HCT116 (cell line): ENCODE measurements around the gene RAD51AP1. TPM values are rescaled to one million over a fixed set of nuclear protein-coding genes. Genes with fewer than 3 reads are reported as not detected.
A peak's percentile ranks its signal among the peaks of the same experiment; 100 is the strongest.

ENCODE experiments used
- ATAC-seq: fragments of 200-7000 bp; cut with Tn5 transposase; 2 replicates; pipeline ENCODE4 v1.9.1; 2020; ENCODE audit warnings: mild to moderate bottlenecking, moderate library complexity
- BruUV-seq: library from RNA; stranded (reverse); fragments of 400-500 nt; replicated peaks from 2 replicates; lab custom pipeline; 2021; lab: Mats Ljungman, UMichigan
- CTCF ChIA-PET: fragments of 300-600 bp; sonication (Branson Sonifier 250); formaldehyde crosslinking; loops from one replicate; lab custom pipeline; 2021; ENCODE audit warnings: antibody characterized with exemption; lab: Charles Lee
- POLR2A ChIA-PET: fragments of 300-600, 350-600 bp; sonication (Branson Sonifier 250); formaldehyde crosslinking; loops from one replicate; lab custom pipeline; 2021; ENCODE audit warnings: antibody characterized with exemption; lab: Charles Lee
- RAD21 ChIA-PET, 2 experiments: fragments of 300-600 bp; sonication (Branson Sonifier 250); formaldehyde crosslinking; loops; one replicate each; lab custom pipeline; 2023; ENCODE audit warnings: low total read pairs in 2 of 2; ENCODE audit not compliant: uncharacterized antibody in 2 of 2, unreplicated experiment in 2 of 2, low non-redundant PET in 1 of 2; lab: Charles Lee
- DNase-seq: peaks from one replicate; pipeline ENCODE4 v3.0.0-alpha.2; 2010; ENCODE audit warnings: low read depth, low spot score
- H2AFZ ChIP-seq: fragments of 200-600 bp; shearing (Covaris generic), sonication (generic); 2 replicates; pipeline ENCODE4 v1.6.1; 2017; ENCODE audit warnings: low read depth, mixed run types, mixed read lengths, antibody characterized with exemption, low read length; ENCODE audit not compliant: poor library complexity, severe bottlenecking
- H3K27ac ChIP-seq: 2 replicates; pipeline ENCODE4 v1.5.1; 2012; ENCODE audit warnings: low read depth, low read length
- H3K27me3 ChIP-seq: fragments of 200-600 bp; sonication (generic); 2 replicates; pipeline ENCODE4 v1.6.1; 2016; ENCODE audit warnings: mixed run types, low read length, mixed read lengths; ENCODE audit not compliant: insufficient read depth
- H3K36me3 ChIP-seq, 2 experiments: fragments of 200-500 bp in 1 of 2; fragments of 200-600 bp in 1 of 2; sonication (Bioruptor generic) in 1 of 2; sonication (generic) in 1 of 2; 2 replicates each; pipeline versions ENCODE4 v1.5.1 to v1.6.1; 2014 to 2016; ENCODE audit warnings: low read length in 2 of 2, inconsistent platforms in 1 of 2, mixed read lengths in 1 of 2, mixed run types in 1 of 2; ENCODE audit not compliant: insufficient read depth in 2 of 2, control insufficient read depth in 1 of 2
- H3K4me1 ChIP-seq, 2 experiments: fragments of 200-600 bp in 1 of 2; sonication (generic) in 1 of 2; 2 replicates each; pipeline versions ENCODE4 v1.5.1 to v1.6.1; 2012 to 2017; ENCODE audit warnings: low read length in 2 of 2, inconsistent platforms in 1 of 2, mild to moderate bottlenecking in 1 of 2, mixed read lengths in 1 of 2, mixed run types in 1 of 2, moderate library complexity in 1 of 2; ENCODE audit not compliant: insufficient read depth in 2 of 2, control insufficient read depth in 1 of 2
- H3K4me2 ChIP-seq: fragments of 200-600 bp; sonication (generic); 2 replicates; pipeline ENCODE4 v1.6.1; 2017; ENCODE audit warnings: mixed run types, low read length, mixed read lengths
- H3K4me3 ChIP-seq, 2 experiments: fragments of 200-600 bp in 1 of 2; sonication (generic) in 1 of 2; replicated peaks in 1 of 2; 2 replicates each; pipeline ENCODE4 v1.5.1; 2011 to 2016; ENCODE audit warnings: low read length in 2 of 2, control low read depth in 1 of 2, low read depth in 1 of 2, mild to moderate bottlenecking in 1 of 2, mixed read lengths in 1 of 2, mixed run types in 1 of 2
- H3K79me2 ChIP-seq: fragments of 200-600 bp; sonication (generic); 2 replicates; pipeline ENCODE4 v1.6.1; 2017; ENCODE audit warnings: mild to moderate bottlenecking, mixed run types, low read length, moderate library complexity, mixed read lengths; ENCODE audit not compliant: insufficient read depth
- H3K9ac ChIP-seq: fragments of 200-600 bp; sonication (generic); 2 replicates; pipeline ENCODE4 v1.6.1; 2016; ENCODE audit warnings: low read length, mixed read lengths
- H3K9me2 ChIP-seq: fragments of 200-600 bp; sonication (generic), shearing (Covaris generic); 2 replicates; pipeline ENCODE4 v1.6.1; 2017; ENCODE audit warnings: mixed run types, mild to moderate bottlenecking, moderate library complexity; ENCODE audit not compliant: insufficient read depth
- H3K9me3 ChIP-seq, 2 experiments: fragments of 200-500 bp in 1 of 2; fragments of 200-600 bp in 1 of 2; sonication (Bioruptor generic) in 1 of 2; sonication (generic) in 1 of 2; 2 replicates each; pipeline ENCODE4 v1.6.1; 2014 to 2017; ENCODE audit warnings: low read length in 2 of 2, mixed read lengths in 2 of 2, inconsistent platforms in 1 of 2, low read depth in 1 of 2, mild to moderate bottlenecking in 1 of 2, mixed run types in 1 of 2, moderate library complexity in 1 of 2; ENCODE audit not compliant: control insufficient read depth in 1 of 2, insufficient read depth in 1 of 2
- H4K20me1 ChIP-seq: fragments of 200-600 bp; sonication (generic), shearing (Covaris generic); 2 replicates; pipeline ENCODE4 v1.6.1; 2017; ENCODE audit warnings: mixed run types, mild to moderate bottlenecking, moderate library complexity; ENCODE audit not compliant: insufficient read depth
- ATF3 ChIP-seq: IDR thresholded peaks from 2 replicates; pipeline ENCODE4 v1.6.1; 2012
- CBX3 ChIP-seq: IDR thresholded peaks from 2 replicates; pipeline ENCODE4 v1.6.1; 2012; ENCODE audit warnings: low read depth
- POLR2A ChIP-seq: IDR thresholded peaks from 2 replicates; pipeline ENCODE4 v1.7.0; 2011; ENCODE audit warnings: borderline replicate concordance; ENCODE audit not compliant: insufficient read depth, insufficient read length; ENCODE audit errors: extremely low read depth
- SIN3A ChIP-seq: IDR thresholded peaks from 2 replicates; pipeline ENCODE4 v1.6.1; 2012; ENCODE audit warnings: low read depth
- TCF7L2 ChIP-seq: IDR thresholded peaks from 2 replicates; pipeline ENCODE4 v1.7.0; 2011; ENCODE audit warnings: borderline replicate concordance, inconsistent platforms; ENCODE audit not compliant: insufficient read depth, insufficient read length; ENCODE audit errors: extremely low read depth
- ZFX ChIP-seq: fragments of 450-650 bp; IDR thresholded peaks from 2 replicates; pipeline ENCODE4 v1.6.1; 2017
- intact Hi-C: fragments of 100-400 bp; cut with micrococcal nuclease; formaldehyde crosslinking; loops from 2 replicates; pipeline ENCODE4 v1.10.0; 2022
- total RNA-seq: library from RNA; stranded (reverse); gene quantifications from one replicate; pipeline ENCODE4 v1.2.1, GENCODE V29; 2021; ENCODE audit not compliant: unreplicated experiment
- TF ChIP-seq, protein P1 (sequence below): IDR thresholded peaks from 2 replicates; pipeline ENCODE4 v1.6.1; 2012
- TF ChIP-seq, protein P2 (sequence below): IDR thresholded peaks from 2 replicates; pipeline ENCODE4 v1.6.1; 2012; ENCODE audit warnings: low read depth
- TF ChIP-seq, protein P3 (sequence below): IDR thresholded peaks from 2 replicates; pipeline ENCODE4 v1.6.1; 2011; ENCODE audit warnings: mild to moderate bottlenecking, low read length, moderate library complexity; ENCODE audit not compliant: insufficient replicate concordance; ENCODE audit errors: extremely low read depth

RAD51AP1 gene
- total RNA-seq, 1 experiment from 2014 or later: 28.2 TPM

- H3K9me3 ChIP-seq: no peaks in the 10 kb centered on the region
- H3K9me2 ChIP-seq: no peaks in the 10 kb centered on the region
- TSS peak; percentile 87 for BruUV-seq
- ATAC-seq: no peak
- CTCF ChIA-PET: no interaction called here
- H3K79me2 ChIP-seq: peaks cover 61% of the 10 kb centered on the region
- H3K9ac ChIP-seq: peak overlapping the region; percentile 92
- H3K27me3 ChIP-seq: no peaks in the 10 kb centered on the region
- H2AFZ ChIP-seq: peak overlapping the region; percentile 47
- peak overlapping the region; percentile 69 for H3K27ac ChIP-seq
- intact Hi-C loops: loop anchor here (2.0 kb wide), 1 partner anchor 65 kb away; no protein-coding TSS in a partner anchor
- DNase-seq: no peak
- POLR2A ChIA-PET: no interaction called here
- H3K4me3 ChIP-seq: peak overlapping the region; percentile 92 to 96
- H3K36me3 ChIP-seq: peaks cover 10 to 12% of the 10 kb centered on the region in 2 experiments; a peak in 3 of 4 replicates
- peaks cover 12 to 18% of the 10 kb centered on the region in 2 experiments for H3K4me1 ChIP-seq
- H3K4me2 ChIP-seq: peak overlapping the region; percentile 82
- H4K20me1 ChIP-seq: no peaks in the 10 kb centered on the region
- TF ChIP-seq, protein P1, sequence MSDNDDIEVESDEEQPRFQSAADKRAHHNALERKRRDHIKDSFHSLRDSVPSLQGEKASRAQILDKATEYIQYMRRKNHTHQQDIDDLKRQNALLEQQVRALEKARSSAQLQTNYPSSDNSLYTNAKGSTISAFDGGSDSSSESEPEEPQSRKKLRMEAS: no peak
- TF ChIP-seq ATF3 (no peak), TCF7L2 (no peak), SIN3A (no peak), ZFX (no peak), POLR2A (no peak), CBX3 (no peak)
- TF ChIP-seq, protein P2, sequence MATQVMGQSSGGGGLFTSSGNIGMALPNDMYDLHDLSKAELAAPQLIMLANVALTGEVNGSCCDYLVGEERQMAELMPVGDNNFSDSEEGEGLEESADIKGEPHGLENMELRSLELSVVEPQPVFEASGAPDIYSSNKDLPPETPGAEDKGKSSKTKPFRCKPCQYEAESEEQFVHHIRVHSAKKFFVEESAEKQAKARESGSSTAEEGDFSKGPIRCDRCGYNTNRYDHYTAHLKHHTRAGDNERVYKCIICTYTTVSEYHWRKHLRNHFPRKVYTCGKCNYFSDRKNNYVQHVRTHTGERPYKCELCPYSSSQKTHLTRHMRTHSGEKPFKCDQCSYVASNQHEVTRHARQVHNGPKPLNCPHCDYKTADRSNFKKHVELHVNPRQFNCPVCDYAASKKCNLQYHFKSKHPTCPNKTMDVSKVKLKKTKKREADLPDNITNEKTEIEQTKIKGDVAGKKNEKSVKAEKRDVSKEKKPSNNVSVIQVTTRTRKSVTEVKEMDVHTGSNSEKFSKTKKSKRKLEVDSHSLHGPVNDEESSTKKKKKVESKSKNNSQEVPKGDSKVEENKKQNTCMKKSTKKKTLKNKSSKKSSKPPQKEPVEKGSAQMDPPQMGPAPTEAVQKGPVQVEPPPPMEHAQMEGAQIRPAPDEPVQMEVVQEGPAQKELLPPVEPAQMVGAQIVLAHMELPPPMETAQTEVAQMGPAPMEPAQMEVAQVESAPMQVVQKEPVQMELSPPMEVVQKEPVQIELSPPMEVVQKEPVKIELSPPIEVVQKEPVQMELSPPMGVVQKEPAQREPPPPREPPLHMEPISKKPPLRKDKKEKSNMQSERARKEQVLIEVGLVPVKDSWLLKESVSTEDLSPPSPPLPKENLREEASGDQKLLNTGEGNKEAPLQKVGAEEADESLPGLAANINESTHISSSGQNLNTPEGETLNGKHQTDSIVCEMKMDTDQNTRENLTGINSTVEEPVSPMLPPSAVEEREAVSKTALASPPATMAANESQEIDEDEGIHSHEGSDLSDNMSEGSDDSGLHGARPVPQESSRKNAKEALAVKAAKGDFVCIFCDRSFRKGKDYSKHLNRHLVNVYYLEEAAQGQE: no peak
- TF ChIP-seq, protein P3, sequence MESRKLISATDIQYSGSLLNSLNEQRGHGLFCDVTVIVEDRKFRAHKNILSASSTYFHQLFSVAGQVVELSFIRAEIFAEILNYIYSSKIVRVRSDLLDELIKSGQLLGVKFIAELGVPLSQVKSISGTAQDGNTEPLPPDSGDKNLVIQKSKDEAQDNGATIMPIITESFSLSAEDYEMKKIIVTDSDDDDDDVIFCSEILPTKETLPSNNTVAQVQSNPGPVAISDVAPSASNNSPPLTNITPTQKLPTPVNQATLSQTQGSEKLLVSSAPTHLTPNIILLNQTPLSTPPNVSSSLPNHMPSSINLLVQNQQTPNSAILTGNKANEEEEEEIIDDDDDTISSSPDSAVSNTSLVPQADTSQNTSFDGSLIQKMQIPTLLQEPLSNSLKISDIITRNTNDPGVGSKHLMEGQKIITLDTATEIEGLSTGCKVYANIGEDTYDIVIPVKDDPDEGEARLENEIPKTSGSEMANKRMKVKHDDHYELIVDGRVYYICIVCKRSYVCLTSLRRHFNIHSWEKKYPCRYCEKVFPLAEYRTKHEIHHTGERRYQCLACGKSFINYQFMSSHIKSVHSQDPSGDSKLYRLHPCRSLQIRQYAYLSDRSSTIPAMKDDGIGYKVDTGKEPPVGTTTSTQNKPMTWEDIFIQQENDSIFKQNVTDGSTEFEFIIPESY: no peak
- RAD21 ChIA-PET: no interaction called here
Observed at GRCh38 chr12:4539167-4539870, 629 bp downstream of the RAD51AP1 start.
